Osteocyte (in vitro differentiated cells): ENCODE measurements around the gene MMGT1. TPM values are rescaled to one million over a fixed set of nuclear protein-coding genes. Genes with fewer than 3 reads are reported as not detected.
A peak's percentile ranks its signal among the peaks of the same experiment; 100 is the strongest.

Source experiments
- DNase-seq: peaks from one replicate; pipeline ENCODE4 v3.0.0; 2021; ENCODE audit warnings: mixed read lengths; ENCODE audit not compliant: unreplicated experiment; ENCODE audit errors: extremely low spot score
- H3K27ac Mint-ChIP-seq: one replicate; pipeline ENCODE4 v1.8.0; 2021; ENCODE audit warnings: mild to moderate bottlenecking, mixed read lengths; ENCODE audit not compliant: unreplicated experiment
- H3K27me3 Mint-ChIP-seq: one replicate; pipeline ENCODE4 v1.8.0; 2021; ENCODE audit warnings: mixed read lengths; ENCODE audit not compliant: unreplicated experiment
- H3K36me3 Mint-ChIP-seq: one replicate; pipeline ENCODE4 v1.8.0; 2021; ENCODE audit warnings: mixed read lengths; ENCODE audit not compliant: unreplicated experiment
- H3K4me1 Mint-ChIP-seq: one replicate; pipeline ENCODE4 v1.8.0; 2021; ENCODE audit warnings: mixed read lengths; ENCODE audit not compliant: unreplicated experiment
- H3K4me3 Mint-ChIP-seq: one replicate; pipeline ENCODE4 v1.8.0; 2021; ENCODE audit warnings: mild to moderate bottlenecking, moderate library complexity, mixed read lengths; ENCODE audit not compliant: unreplicated experiment
- H3K9me3 Mint-ChIP-seq: one replicate; pipeline ENCODE4 v1.8.0; 2021; ENCODE audit warnings: mixed read lengths; ENCODE audit not compliant: unreplicated experiment
- CTCF ChIP-seq: fragments of 200-600 bp; sonication (generic); IDR thresholded peaks from 2 replicates; pipeline ENCODE4 v1.5.0; 2021; ENCODE audit warnings: antibody characterized with exemption, mild to moderate bottlenecking, moderate library complexity
- total RNA-seq: library from RNA; stranded (reverse); gene quantifications from 2 replicates; pipeline ENCODE4 v1.2.1, GENCODE V29; 2021

Gene MMGT1
- total RNA-seq, 1 donor from 2014 or later = 32.4 TPM

- no peaks in the 10 kb centered on the region for H3K27me3 Mint-ChIP-seq
- peak overlapping the region; percentile 80 for H3K27ac Mint-ChIP-seq
- no peaks in the 10 kb centered on the region for H3K36me3 Mint-ChIP-seq
- TF ChIP-seq CTCF = no peak
- H3K4me1 Mint-ChIP-seq = peaks cover 18% of the 10 kb centered on the region
- DNase-seq = no peak
- no peaks in the 10 kb centered on the region for H3K9me3 Mint-ChIP-seq
- peak overlapping the region; percentile 75 for H3K4me3 Mint-ChIP-seq
These were observed 10.5 kb upstream of the MMGT1 start for GRCh38 chrX:135984256-135984655.

- no peaks in the 10 kb centered on the region for H3K27me3 Mint-ChIP-seq
- H3K27ac Mint-ChIP-seq = no peak overlapping the region
- H3K36me3 Mint-ChIP-seq = no peaks in the 10 kb centered on the region
- no peak for TF ChIP-seq CTCF
- peaks cover 18% of the 10 kb centered on the region for H3K4me1 Mint-ChIP-seq
- H3K9me3 Mint-ChIP-seq = no peaks in the 10 kb centered on the region
- no peak overlapping the region for H3K4me3 Mint-ChIP-seq
- DNase-seq = no peak
These were observed 9.1 kb upstream of the MMGT1 start for GRCh38 chrX:135982860-135983259.

GRCh38 chrX:135981668-135982067, 7.9 kb upstream of the MMGT1 start:
- H3K36me3 Mint-ChIP-seq = no peaks in the 10 kb centered on the region

GRCh38 chrX:135981010-135981409, 7.2 kb upstream of the MMGT1 start:
- Mint-ChIP-seq H3K27me3 (no peaks in the 10 kb centered on the region), H3K9me3 (no peaks in the 10 kb centered on the region), H3K4me1 (peaks cover 14% of the 10 kb centered on the region), H3K27ac (no peak overlapping the region), H3K4me3 (no peak overlapping the region), H3K36me3 (no peaks in the 10 kb centered on the region)
- DNase-seq = no peak
- TF ChIP-seq CTCF = no peak

More at GRCh38 chrX:135981668-135982067, 7.9 kb upstream of the MMGT1 start:
- Mint-ChIP-seq H3K9me3 (no peaks in the 10 kb centered on the region), H3K4me1 (peaks cover 18% of the 10 kb centered on the region), H3K4me3 (no peak overlapping the region), H3K27ac (no peak overlapping the region), H3K27me3 (no peaks in the 10 kb centered on the region)
- no peak for TF ChIP-seq CTCF
- DNase-seq = no peak

GRCh38 chrX:135977611-135978010, 3.8 kb upstream of the MMGT1 start:
- Mint-ChIP-seq H3K27ac (no peak overlapping the region), H3K27me3 (no peaks in the 10 kb centered on the region), H3K4me1 (peaks cover 9% of the 10 kb centered on the region), H3K9me3 (no peaks in the 10 kb centered on the region), H3K4me3 (no peak overlapping the region), H3K36me3 (no peaks in the 10 kb centered on the region)
- TF ChIP-seq CTCF = no peak
- no peak for DNase-seq
